ENCODE measurements around the gene MBTD1.
"Not testable (repeated sequence)": the region's sequence is repeated elsewhere in the genome, so short reads cannot be mapped to it uniquely, and the experiment has no call there.

The MBTD1 gene

DNA sequence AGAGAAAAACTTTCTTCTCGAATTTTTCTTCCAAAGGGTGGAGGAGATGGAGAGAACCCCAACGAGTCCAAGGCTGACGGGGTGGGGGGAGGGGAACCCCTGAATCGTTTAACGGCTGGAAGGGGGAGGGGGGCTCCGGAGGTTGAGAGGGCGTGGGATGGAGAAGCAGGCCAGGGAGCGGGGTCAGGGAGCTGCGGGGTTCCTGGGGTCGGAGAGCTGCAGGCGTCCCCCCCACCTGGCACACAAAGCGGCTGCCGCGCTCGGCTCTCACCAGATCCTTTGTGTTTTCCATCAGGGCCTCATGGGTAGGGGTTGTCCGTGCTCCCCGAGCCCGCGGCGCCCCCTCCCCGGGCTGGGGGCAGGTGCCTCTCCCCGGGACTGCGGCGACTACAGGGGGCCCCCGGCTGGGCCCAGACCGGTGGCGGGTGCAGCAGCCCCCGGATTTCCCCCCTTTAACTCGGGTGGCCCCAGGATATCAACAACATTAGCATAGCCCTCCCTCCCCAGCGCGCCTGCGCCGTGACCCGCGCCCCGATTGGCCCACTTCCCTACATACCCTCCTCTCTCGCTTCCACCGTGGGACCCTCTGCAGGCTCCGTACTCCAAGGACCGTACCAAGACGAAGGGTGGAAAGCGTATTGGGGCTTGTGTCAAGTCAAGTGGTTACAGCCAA, at the start of gene MBTD1:
MBTD1 (minus strand) TSS at position 486 of the 673 bp plus-strand sequence. CDS start 34,888 bp downstream, outside the sequence.
- DNase-seq: peak; percentile 95

DNA sequence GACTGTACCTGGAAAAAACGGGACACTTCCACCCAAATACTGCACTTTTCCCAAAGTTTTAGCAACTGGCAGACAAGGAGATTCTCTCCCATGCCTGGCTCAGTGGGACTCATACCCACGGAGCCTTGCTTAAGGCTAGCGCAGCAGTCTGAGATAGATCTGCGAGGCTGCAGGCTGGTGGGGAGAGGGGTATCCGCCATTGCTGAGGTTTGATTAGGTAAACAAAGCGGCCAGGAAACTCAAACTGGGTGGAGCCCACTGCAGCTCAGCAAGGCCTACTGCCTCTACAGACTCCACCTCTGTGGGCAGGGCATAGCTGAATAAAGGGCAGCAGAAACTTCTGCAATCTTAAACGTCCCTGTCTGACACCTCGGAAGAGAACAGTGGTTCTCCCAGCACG, 45.3 kb upstream of the MBTD1 start:
- no peak for DNase-seq

DNA sequence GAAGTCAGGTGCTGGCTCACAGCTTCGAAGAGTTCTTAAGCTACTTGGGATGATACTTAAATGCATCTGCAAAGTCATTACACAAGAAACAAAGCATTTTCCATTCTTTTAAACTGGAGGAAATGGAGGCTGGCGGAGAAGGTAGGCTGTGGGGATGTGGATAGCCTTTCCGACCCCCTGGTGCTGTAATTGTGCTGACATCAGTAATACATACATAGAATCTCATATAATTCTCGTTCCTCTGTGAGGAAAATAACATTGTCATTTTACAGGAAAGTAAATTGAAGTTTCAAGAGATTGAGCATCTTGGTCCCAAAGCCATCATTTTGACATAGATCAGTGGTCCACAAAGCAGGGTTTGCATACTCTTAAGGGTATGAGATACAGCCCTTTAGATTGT, 40.0 kb upstream of the MBTD1 start:
- no peak for DNase-seq

DNA sequence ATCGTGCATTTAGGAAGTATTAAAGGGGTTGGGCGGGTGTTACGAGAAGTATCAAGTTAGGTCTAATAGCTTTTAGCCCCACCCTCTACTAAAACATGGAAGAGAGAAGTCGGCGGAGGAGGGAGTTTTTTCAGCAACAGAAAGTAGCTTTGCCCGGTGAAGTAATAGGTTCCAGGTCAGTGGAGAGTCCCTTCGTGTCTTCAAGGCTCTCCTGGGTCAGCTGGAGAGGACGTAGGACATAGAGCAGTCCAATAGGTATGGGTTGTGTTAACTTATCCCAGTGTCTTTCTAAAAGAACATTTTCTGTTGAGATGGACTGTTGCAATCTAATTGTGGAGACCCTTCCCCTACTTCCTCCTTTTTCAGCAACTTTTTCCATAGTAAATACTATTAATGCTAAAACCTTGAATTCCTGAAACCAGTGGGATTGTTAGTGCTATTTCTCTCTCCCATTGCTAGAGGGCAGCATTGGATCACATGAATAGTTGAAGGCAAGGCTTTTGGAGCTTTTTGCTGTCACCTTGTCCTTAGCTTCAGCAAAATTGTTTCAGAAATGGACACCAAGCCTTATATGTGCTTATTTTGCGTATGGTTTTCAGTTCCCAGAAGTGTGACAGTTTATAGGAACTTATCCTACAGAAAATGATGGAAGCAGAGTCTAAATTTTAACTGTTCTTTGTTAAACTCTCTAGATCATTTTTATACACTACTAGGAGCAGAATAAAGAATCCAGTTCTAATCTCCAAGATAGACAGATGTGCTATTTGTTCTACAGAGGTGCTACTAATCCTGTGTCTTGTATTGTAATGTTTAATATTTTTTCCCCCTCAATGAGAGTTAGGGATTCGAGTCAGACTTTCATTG, 38.9 kb upstream of the MBTD1 start:
- no peak for DNase-seq

DNA sequence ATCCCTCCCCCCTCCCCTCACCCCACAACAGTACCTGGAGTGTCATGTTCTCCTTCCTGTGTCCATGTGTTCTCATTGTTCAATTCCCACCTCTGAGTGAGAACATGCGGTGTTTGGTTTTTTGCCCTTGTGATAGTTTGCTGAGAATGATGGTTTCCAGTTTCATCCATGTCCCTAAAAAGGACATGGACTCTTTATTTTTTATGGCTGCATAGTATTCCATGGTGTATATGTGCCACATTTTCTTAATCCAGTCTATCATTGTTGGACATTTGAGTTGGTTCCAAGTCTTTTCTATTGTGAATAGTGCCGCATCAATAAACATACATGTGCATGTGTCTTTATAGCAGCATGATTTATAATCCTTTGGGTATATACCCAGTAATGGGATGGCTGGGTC, 34.5 kb upstream of the MBTD1 start:
- not testable (repeated sequence) for DNase-seq

DNA sequence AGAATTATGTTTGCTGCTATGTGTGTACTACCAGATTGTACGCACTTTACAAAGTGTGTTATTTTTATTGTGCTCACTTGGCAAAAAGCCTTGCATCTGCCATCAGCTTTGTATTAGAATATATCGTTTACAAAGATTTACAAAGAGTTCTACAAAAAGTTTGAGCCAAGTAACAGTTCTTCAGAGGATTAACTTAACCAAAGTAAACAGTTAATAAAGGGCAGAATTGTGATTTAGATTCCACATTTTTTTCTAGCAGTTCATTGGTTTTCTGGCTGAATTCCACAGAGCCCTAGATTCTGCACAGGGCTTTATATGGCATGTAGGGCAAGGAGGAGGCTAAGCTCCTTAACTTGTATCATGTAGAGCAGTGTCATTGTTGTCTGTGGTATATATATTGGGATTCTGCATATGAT, 29.9 kb upstream of the MBTD1 start:
- DNase-seq: no peak

DNA sequence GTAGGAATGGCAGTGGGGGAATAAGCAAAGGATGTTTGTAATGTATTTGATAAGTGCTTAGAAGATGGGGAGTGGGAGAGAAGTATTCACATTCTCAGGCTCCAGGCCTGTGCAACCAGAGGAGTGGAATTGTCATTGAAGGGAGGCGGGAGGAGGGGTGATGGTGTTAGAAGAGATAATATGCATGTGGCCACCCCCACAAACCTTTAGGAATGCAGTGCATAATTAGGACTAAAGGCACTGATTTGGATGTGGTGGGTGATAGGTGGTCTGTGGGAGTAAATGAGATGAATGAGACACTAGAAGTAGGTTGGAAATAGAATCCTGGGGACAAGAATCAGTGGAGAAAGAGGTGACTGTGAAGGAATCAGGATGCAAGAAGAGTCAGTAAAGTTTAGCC, 27.6 kb upstream of the MBTD1 start:
- DNase-seq: no peak

DNA sequence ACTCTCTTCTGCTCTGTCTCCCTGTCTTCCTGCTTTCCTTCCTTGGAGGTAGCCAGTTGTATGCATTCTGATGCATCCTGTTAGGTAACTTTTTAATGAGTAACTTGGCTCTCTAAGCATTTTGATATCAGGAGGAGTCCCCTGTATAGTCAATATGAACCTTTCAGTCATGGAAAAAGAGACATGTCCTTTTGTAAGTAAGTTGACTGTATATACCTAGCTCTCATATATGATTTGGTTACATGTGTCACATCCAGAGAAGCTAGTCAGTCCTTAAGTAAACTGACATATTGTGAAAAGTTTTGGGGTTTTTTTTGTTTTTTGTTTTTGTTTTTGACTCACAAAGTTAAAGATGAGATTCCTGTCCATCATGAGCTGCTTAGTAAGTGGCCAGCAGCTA, 19.3 kb upstream of the MBTD1 start:
- DNase-seq: no peak

DNA sequence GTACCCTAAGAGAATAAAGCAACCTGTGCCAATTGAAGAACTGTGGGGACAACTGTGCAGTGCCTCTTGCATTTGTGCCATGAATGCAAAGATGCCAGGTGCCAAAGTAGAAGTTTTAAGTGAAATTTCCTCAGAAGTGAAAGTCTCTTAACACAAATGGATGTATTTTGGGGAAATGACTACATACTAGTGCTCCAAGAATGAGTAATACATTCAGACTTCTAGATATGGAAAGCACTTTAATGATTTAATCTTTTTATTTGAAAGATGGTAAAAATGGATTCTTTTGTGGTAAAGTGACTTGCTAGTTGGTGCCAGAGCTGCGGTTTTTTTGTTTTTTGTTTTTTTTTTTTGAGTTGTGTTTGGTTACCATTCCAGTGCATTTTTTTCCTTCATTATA, 15.5 kb upstream of the MBTD1 start:
- DNase-seq: no peak

DNA sequence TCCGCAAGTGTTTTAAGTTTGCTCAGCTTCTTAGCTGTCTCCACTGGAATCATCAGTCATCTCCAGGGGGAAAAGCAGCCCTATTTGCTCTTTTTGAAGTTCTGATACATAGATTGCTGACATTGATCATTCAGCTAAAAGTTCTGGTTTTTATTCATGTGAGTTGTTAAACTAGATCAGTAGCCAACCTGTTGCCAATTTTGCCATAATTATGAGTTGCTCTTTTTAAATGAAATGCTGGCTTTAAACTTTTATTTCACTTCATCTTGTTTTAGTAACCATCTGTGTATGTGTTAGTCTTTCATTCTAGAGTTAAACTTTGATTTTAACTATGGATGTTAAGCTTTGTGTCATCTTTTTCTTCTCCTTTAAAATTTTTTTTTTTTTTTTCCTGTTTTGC, 13.0 kb upstream of the MBTD1 start:
- no peak for DNase-seq

DNA sequence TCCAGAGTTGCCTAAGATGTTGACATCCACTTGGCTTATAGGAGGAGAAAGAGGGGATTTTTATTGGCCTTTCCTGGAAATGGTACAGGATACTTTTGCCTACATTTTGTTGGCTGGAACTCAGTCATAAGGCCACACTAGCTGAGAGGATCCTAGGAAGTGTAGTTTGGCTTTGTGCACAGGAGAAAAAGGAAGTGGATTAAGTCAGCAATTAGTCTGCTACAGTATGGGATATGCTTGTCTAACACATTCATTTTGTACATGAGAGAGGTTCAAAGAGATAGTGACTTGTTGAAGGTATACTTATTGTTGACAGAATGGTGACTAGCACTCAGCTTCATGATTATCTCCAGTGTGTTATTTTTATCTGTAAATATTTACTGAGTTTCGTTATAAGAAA, 10.8 kb upstream of the MBTD1 start:
- no peak for DNase-seq

DNA sequence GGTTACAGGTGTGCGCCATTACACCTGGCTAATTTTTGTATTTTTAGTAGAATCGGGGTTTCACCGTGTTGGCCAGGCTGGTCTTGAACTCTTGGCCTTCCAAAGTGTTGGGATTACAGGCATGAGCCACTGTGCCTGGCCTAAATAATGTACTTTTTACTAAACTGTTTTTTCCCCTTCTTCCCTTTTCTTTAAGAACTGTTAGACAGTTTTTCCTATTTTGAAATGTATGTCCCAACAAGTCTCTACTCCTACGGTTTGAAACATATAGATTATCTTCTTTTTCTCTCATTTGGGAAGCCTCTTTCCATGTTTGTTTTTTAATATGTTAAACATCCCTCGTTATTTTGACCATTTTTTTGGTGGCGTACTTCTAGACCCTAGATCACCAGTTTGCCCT, 10.1 kb upstream of the MBTD1 start:
- no peak for DNase-seq

DNA sequence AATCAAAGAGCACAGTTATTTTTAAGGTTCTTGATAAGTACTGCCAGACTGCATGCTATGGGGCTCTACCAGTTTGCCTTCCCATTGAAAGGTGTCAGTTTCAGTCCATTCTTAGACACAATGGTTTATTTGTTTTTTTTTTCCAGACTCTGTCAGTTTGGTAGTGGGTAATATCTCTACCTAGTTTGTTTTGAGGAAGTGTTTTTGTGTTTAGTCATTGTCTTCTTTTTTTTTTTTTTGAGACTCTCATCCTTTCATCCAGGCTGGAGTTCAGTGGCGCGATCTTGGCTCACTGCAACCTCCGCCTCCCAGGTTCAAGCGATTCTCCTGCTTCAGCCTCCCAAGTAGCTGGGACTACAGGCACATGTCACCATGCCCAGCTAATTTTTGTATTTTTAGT, 4.6 kb upstream of the MBTD1 start:
- not testable (repeated sequence) for DNase-seq

DNA sequence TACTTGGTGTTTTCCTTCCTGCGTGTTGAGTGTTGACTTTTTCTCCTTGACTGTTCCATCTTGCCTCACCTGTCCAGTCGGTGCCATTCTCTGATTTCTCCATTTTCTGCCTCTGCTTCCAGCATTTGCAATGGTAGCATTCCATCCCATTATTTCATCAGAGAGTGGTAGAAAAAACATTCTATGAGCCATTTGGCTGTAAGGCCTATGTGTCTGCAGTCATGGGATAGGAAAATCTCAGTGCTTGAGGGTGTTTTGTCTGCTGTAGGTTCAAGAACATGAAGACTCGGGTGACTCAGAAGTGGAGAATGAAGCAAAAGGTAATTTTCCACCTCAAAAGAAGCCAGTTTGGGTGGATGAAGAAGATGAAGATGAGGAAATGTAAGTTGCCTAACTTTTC, 3.2 kb upstream of the MBTD1 start:
- no peak for DNase-seq

DNA sequence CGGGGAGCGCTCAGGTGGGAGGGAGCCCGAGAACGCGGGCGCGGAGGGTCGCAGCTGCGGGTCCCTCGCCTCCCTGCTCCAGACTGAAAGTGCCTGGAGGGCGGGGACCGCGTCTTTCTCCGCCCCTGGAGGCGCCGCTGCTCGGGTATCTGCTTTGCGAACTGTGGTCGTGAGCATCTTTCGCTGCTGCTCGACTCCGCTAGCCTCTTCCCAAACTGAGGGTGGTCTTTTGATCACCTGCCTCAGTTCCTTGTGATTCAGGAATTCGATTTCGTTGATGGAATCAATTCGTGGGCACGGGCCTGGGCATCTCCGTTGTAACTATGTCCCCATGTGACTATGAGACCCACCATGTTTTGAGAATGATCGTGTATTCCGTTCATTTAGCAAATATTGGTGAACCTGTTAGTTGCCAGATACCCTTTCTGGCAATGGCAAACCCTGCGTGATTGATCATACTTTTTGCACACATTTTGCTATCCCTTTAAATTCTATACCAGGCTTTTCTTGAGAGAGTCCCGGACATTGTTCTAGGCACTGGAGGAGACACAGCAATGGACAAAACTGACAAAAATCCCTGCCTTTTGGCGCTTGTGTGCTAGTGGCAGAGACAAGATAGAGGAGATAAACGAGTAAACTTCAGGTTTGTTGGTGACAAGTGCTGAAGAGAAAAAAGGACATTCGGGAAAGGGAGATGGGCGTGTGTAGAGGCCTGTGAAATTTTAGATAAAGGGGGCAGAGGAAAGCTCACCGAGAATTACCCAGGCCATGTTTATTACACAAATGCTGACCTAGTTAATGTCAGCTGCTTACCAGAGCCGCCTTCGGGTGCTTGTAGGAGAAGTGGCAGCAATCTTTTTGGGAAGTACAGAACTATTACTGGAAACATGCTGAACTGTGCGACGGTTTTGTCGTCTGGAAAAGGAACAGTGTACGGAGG, 1.4 kb upstream of the MBTD1 start:
- DNase-seq: no peak

DNA sequence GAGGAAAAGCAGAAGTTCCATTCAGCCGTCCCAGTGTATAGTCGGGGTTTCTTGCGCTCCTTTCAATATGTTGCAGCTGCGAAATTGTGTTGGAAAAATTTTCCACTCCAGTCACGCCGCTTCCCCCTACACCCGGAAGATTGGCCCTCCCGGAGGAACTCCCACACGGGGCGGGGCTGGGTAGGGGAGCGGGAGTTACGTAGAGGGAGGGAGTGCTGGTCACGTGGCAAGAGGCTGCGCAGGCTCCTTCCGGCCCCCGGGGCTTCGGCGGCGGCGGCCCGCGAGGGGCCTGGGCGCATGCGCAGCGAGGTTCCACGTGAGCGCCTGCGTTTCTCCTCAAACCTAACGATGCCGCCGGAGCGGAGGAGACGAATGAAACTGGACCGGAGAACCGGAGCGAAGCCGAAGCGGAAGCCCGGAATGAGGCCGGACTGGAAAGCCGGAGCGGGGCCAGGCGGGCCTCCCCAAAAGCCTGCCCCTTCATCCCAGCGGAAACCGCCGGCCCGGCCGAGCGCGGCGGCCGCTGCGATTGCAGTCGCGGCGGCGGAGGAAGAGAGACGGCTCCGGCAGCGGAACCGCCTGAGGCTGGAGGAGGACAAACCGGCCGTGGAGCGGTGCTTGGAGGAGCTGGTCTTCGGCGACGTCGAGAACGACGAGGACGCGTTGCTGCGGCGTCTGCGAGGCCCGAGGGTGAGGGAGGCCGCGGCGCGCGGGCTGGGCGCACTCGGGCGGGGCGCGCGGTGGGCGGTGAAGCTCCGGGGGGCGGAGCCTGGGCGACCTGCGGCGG, 581 bp upstream of the MBTD1 start, which contains the start of gene UTP18:
UTP18 (plus strand) TSS at position 310 of the 787 bp plus-strand sequence; CDS start at position 349, 39 bp downstream.
- DNase-seq: peak; percentile 97

DNA sequence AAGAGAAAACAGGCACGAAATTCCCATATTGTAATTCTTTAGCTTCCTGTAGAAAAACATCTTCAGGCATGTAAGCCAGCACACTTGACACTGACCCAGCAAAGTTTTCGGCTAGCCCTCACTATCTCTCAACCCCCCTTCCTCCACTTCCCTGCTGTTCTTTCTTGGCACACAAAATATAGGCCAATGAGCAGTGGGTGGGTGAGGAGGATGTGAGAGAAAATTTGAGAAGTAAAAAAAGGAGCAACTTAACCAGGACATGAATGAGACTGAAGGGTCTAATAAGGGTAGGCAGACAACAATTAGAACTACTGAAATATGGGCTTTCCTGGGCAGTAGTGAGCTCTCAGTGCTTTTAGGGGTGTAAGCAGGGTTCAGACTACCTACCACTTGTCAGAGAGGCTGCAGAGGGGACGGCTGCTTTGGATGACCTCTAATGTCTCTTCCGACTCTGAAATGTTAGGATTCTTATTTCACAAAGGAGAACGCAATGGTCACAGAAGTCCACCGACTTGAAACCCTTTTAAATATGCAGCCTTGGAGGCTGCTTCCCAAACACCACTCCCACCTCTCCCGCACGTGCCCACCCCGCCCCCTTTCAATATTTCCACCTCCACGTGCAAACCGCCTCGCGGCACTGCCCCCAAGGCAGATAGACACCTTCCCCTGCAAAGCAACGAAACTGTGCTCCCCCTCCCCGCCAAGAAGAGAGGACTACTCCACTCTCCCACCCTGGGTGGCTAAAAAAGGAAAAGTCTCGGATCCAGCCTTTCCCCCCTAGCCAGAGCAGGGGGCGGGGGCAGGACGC, 889 bp downstream of the MBTD1 start:
- DNase-seq: peak; percentile 13

DNA sequence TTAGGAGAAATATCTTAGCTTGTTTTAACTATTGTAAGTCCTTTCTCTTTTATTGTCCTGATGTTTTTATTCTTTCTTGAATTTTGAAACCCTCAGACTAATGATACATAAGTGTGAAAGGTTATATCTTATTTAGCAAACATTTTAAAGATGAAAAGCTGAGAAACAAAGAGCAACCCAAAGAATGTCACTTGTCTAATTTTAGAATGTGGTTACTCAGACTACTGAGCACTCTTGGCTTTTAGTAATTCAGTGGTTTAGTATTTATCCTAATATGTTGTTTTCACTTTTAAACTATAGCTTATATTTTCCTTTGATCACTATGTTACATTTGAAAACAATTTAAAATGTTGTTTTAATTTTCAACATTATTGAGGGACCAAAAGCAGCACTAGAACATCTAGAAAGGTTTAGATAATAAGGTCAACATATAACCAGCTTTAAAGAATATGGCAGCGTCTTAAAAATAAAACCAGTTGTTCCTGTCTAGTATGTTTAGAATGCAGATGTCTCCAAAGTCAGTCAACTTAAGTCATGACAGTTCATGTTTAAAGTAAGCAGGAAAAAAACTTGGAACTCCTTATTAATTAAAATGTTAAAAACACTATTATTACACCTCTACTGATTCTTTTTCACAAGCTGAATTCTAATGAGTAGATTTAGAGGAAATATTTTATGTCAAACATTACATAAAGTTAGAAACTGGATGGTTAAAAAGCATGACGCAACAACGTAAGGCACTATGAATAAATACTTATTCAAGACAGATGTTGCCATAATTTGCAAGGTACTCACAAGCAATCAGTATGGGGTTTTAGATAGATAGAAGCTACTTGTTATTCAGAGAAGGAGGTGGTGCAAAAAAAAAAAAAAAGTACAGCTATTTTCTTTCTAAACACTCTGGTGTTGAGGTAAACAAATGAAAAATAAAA, 2.4 kb downstream of the MBTD1 start:
- no peak for DNase-seq

DNA sequence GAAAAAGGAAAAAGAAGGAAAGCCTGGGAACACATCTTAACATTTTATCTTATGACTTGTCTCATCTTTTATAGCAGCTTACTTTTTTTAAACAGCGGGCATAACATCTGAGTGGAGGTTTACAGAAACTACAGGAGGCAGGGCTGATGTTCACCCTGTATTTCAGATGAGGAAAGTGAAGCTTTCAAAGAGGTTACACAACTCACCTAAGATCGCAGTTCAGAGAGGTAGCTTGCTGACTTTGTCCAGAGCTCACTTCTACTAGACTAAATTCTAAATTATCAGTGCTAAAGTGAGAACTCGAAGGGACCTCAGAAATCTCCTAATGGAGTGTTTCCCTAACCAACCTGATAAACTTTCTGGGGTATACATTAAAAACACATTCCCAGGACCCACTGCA, 3.7 kb downstream of the MBTD1 start:
- no peak for DNase-seq

DNA sequence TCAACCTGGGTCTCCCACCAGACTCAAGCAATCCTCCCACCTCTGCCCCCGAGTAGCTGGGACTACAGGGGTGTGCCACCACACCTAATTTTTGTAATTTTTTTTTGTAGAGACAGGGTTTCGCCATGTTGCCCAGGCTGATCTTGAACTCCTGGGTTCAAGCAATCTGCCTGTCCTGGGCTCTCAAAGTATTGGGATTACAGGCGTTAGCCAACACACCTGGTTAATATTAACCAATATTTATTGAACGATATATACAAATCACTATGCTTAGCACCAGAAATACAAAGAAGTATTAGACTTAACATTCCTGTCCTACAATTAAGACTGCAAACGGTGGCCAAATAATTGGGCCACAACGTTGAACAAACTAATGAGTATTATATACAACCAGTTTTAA, 4.2 kb downstream of the MBTD1 start:
- no peak for DNase-seq
